AG04449 (cell line): Measurements from ENCODE around the gene TRIM68.

Experiments used
- CTCF ChIA-PET: fragments of 350-600 bp; formaldehyde crosslinking; extraction: SDS; loops from one replicate; lab custom pipeline; 2021; ENCODE audit warnings: antibody characterized with exemption; lab: Yijun Ruan, JAX
- POLR2A ChIA-PET: fragments of 400-600, 350-600 bp; formaldehyde crosslinking; extraction: SDS; loops from one replicate; lab custom pipeline; 2020; ENCODE audit warnings: antibody characterized with exemption, inconsistent platforms; lab: Yijun Ruan, JAX
- DNase-seq: peaks from one replicate; pipeline ENCODE4 v3.0.0-alpha.2; 2010; ENCODE audit warnings: low read depth, low spot score
- H3K4me3 ChIP-seq: 2 replicates; pipeline ENCODE4 v1.5.1; 2011; ENCODE audit warnings: low read depth, mild to moderate bottlenecking, control low read depth, low read length
- CTCF ChIP-seq: IDR thresholded peaks from one replicate; pipeline ENCODE4 v1.5.1; 2011; ENCODE audit warnings: mild to moderate bottlenecking, moderate library complexity, low read length, control low read depth, inconsistent platforms; ENCODE audit not compliant: insufficient read depth; ENCODE audit errors: missing control alignments

TRIM68 gene

GRCh38 chr11:4576880-4577279 is 31.2 kb downstream of the TRIM68 start:
- POLR2A ChIA-PET: no interaction called here
- no peak for DNase-seq

GRCh38 chr11:4569075-4569474 is 39.0 kb downstream of the TRIM68 start:
- no peak for TF ChIP-seq CTCF
- no peak overlapping the region for H3K4me3 ChIP-seq
- DNase-seq: no peak
- ChIA-PET CTCF (no interaction called here), POLR2A (no interaction called here)

More at GRCh38 chr11:4576880-4577279, 31.2 kb downstream of the TRIM68 start:
- H3K4me3 ChIP-seq: no peak overlapping the region
- CTCF ChIA-PET: interaction anchor here (0.5 kb wide), 1 partner anchor 129 kb away, joined by 3 read pairs; no protein-coding TSS in a partner anchor
- TF ChIP-seq CTCF: no peak

DNA sequence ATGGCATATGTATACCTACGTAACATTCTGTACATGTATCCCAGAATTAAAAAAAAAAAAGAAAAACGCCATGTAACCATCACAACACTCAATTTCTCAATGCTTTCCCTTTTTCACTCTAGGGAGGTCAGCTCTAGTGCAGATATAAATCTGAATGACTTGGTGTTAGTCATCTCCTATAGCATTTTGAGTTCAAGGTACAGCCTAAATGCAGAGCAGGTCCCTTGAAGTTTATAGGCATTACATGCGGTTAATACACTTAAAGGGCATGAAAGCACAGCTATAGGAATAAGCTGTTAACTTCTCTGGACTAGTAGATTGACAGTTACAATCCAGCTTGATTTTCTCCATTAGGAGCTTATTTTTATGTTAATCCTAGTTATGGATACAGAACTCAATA is 42.7 kb downstream of the TRIM68 start:
- no peak for DNase-seq
- POLR2A ChIA-PET: no interaction called here
- no peak overlapping the region for H3K4me3 ChIP-seq
- TF ChIP-seq CTCF: no peak
- CTCF ChIA-PET: interaction anchor here (1.9 kb wide), 1 partner anchor 378 kb away, joined by 6 read pairs; no protein-coding TSS in a partner anchor

DNA sequence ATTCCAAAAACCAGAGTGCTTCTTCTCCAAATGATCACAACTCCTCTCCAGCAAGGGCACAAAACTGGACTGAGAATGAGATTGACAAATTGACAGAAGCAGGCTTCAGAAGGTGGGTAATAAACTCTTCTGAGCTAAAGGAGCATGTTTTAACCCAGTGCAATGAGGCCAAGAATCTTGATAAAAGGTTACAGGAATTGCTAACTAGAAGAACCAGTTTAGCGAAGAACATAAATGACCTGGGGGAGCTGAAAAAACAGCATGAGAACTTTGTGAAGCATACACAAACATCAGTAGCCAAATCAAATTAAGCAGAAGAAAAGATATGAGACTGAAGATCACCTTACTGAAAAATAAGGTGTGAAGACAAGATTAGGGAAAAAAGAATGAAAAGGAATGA is 47.6 kb downstream of the TRIM68 start:
- TF ChIP-seq CTCF: no peak
- no peak for DNase-seq
- CTCF ChIA-PET: no interaction called here
- POLR2A ChIA-PET: no interaction called here
- no peak overlapping the region for H3K4me3 ChIP-seq

GRCh38 chr11:4559527-4560440 is 48.2 kb downstream of the TRIM68 start:
- ChIA-PET CTCF (interaction anchor here (1.7 kb wide), 1 partner anchor 373 kb away, joined by 4 read pairs; no protein-coding TSS in a partner anchor), POLR2A (interaction anchor here (0.6 kb wide), 1 partner anchor 373 kb away, joined by 3 read pairs; no protein-coding TSS in a partner anchor)
- no peak for TF ChIP-seq CTCF
- no peak for DNase-seq
- no peak overlapping the region for H3K4me3 ChIP-seq

DNA sequence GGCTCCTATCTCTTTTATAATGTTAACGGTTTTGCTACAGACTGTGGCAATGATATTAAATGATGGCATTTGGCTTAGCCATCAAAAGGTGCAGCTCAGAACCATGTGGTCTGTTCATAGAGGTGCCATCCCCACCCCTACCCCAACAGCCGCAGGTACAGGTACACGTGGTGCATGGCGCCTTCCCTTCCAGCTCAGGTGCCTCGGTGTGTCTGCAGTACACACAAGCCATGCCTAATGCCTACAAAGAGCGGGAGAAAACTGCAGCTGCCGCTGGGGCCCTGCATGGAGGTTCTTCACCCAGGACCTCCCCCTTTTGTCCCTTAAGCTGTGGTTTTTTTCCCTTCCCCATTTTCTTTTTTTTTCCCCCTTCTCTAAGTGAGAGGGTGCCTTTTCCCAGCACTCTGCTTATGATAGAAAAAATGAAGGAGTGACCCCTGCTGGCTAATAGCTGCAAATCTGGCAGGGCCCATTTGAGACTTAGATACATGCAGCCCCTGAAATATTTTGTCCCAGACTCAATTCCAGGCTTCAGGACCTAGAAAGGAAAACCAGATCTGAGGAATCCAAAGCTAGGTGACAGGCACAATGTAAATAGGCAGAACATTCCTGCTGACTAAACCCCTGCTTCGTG is 56.6 kb downstream of the TRIM68 start:
- POLR2A ChIA-PET: no interaction called here
- no peak for DNase-seq
- CTCF ChIA-PET: interaction anchor here (1.0 to 3.7 kb wide), 5 partner anchors 9 to 368 kb away, joined by 3 to 24 read pairs (median 6); no protein-coding TSS in a partner anchor
- no peak for TF ChIP-seq CTCF
- H3K4me3 ChIP-seq: no peak overlapping the region
